IPS-18a (cell line): ENCODE measurements around the gene ENPEP.
"Not testable (repeated sequence)": the region's sequence is repeated elsewhere in the genome, so short reads cannot be mapped to it uniquely, and the experiment has no call there.

ENCODE experiments used
- H3K27ac ChIP-seq: one replicate; pipeline ENCODE4 v1.5.1; 2013; ENCODE audit warnings: low read length
- H3K27me3 ChIP-seq: one replicate; pipeline ENCODE4 v1.6.1; 2013; ENCODE audit warnings: mild to moderate bottlenecking, low read length; ENCODE audit not compliant: control insufficient read depth, insufficient read depth
- H3K36me3 ChIP-seq: one replicate; pipeline ENCODE4 v1.6.1; 2013; ENCODE audit warnings: low read depth, low read length; ENCODE audit not compliant: control insufficient read depth
- H3K4me1 ChIP-seq: one replicate; pipeline ENCODE4 v1.6.1; 2013; ENCODE audit warnings: low read depth, low read length; ENCODE audit not compliant: control insufficient read depth
- H3K4me3 ChIP-seq: one replicate; pipeline ENCODE4 v1.5.1; 2013; ENCODE audit warnings: low read length
- H3K9ac ChIP-seq: one replicate; pipeline ENCODE4 v1.6.1; 2013; ENCODE audit warnings: mild to moderate bottlenecking, low read length, moderate library complexity
- H3K9me3 ChIP-seq: one replicate; pipeline ENCODE4 v1.6.1; 2013; ENCODE audit warnings: low read depth, low read length; ENCODE audit not compliant: control insufficient read depth

The ENPEP gene

DNA sequence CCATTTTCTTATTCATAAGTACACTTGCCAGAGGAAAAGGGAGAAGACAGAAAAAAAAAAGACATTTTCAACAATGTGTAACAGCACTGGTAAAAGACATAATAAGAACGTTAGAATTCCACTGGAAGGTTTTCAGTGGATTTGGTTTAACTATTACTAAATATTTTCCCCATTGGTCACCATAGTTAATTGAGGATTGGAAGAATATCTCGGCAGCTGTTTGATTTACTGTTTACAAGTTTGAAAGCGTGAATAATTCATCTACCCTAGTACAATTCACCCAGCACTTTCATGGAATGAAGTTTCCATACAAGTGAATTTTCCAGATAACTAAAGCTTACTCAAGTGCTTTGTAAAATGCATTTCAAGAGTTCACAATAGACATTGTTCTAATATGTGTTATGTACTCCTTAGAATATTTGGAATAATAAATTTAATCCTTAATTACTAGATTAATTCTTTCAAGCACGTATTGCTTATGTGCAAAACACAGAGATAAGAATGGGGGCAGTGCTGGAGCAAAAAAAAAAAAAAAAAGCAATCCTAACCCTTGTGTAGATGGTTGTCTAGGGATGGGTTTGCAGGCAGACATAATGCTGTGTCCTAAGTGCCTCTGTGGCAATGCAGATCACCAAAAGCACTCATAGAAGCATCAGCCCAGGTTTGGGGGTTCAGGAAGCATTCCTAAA lies 57.1 kb downstream of the ENPEP start:
- Histone ChIP-seq H3K27me3 (no peaks in the 10 kb centered on the region), H3K9ac (no peak overlapping the region), H3K4me1 (no peaks in the 10 kb centered on the region), H3K9me3 (no peaks in the 10 kb centered on the region), H3K4me3 (no peak overlapping the region), H3K27ac (no peak overlapping the region), H3K36me3 (no peaks in the 10 kb centered on the region)

GRCh38 chr4:110533590-110533910 lies 57.6 kb downstream of the ENPEP start:
- no peak overlapping the region for H3K4me3 ChIP-seq
- no peak overlapping the region for H3K27ac ChIP-seq
- no peaks in the 10 kb centered on the region for H3K4me1 ChIP-seq

DNA sequence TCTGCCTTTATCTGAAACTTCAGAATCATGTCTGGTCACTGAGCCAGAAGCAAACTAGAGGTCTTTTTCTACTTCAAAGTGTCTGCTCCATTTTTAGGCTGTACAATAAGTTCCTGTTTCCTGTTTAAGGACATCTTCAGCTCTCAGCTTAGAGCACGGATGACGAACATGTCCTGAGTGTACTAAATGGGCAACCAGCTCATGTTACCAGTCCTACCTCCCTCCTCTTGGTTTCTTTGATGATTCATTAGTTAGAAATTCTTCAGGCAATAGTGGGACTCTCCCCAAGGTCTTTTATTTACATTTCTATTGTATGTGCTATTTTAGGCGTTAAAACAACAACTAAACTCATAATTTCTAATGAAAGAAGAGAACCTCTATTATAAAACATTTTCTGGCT lies 58.0 kb downstream of the ENPEP start:
- H3K9me3 ChIP-seq, result no peaks in the 10 kb centered on the region
- no peaks in the 10 kb centered on the region for H3K36me3 ChIP-seq
- no peak overlapping the region for H3K9ac ChIP-seq
- H3K27me3 ChIP-seq, result no peaks in the 10 kb centered on the region
- H3K4me1 ChIP-seq, result no peaks in the 10 kb centered on the region
- no peak overlapping the region for H3K4me3 ChIP-seq
- no peak overlapping the region for H3K27ac ChIP-seq

More at GRCh38 chr4:110533590-110533910, 57.6 kb downstream of the ENPEP start:
- no peak overlapping the region for H3K9ac ChIP-seq
- H3K27me3 ChIP-seq, result no peaks in the 10 kb centered on the region
- H3K9me3 ChIP-seq, result no peaks in the 10 kb centered on the region
- no peaks in the 10 kb centered on the region for H3K36me3 ChIP-seq

DNA sequence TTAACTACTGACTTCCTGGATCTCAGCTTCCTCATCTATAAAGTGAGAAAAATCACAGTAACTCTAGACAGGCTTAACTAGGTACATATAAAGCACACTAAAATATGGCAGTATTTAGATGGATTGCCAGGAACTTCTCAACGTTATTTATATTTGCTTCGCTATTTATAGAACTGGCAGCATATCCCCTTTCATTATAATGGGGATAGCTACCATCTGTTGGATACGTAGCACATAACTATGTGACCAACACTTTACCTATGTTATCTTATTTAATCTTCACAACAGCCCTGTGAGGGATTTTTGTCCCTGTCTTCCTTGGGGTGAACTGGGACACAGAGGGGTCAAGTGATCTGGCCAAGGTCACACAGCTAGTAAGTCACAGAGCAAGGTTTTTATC lies 64.6 kb downstream of the ENPEP start:
- Histone ChIP-seq H3K27ac (no peak overlapping the region), H3K27me3 (no peaks in the 10 kb centered on the region), H3K36me3 (no peaks in the 10 kb centered on the region), H3K4me3 (no peak overlapping the region), H3K9me3 (no peaks in the 10 kb centered on the region), H3K9ac (no peak overlapping the region), H3K4me1 (no peaks in the 10 kb centered on the region)

DNA sequence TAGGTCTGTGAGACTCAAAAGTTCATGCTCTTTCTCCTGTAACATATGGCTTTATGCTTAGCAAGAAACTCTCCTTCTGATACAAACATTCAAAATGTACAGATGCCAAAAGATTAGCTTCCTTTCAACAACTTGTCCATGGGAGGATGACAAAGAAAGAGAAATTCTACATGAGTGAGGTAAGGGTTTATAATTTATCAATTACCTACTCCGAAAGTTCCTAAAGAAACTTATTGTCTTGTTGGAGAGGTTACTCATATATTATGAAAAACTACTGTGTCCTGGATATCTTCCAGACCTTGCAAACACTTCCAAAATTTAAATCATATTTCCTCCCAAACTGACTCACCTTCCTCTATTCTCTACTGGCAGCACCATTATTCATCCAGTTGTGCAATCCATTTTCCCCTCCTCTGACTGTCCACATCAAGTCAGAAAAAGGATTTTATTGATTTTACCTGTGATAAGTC lies 65.1 kb downstream of the ENPEP start:
- H3K9ac ChIP-seq, result no peak overlapping the region
- H3K27ac ChIP-seq, result no peak overlapping the region
- no peak overlapping the region for H3K4me3 ChIP-seq
- no peaks in the 10 kb centered on the region for H3K27me3 ChIP-seq
- no peaks in the 10 kb centered on the region for H3K9me3 ChIP-seq
- no peaks in the 10 kb centered on the region for H3K36me3 ChIP-seq
- no peaks in the 10 kb centered on the region for H3K4me1 ChIP-seq

GRCh38 chr4:110543577-110543976 lies 67.6 kb downstream of the ENPEP start:
- Histone ChIP-seq H3K27ac (no peak overlapping the region), H3K27me3 (no peaks in the 10 kb centered on the region), H3K36me3 (no peaks in the 10 kb centered on the region), H3K9me3 (no peaks in the 10 kb centered on the region), H3K4me1 (no peaks in the 10 kb centered on the region), H3K9ac (no peak overlapping the region), H3K4me3 (no peak overlapping the region)

- H3K9me3 ChIP-seq, result no peaks in the 10 kb centered on the region
- H3K4me1 ChIP-seq, result no peaks in the 10 kb centered on the region
- no peak overlapping the region for H3K9ac ChIP-seq
- no peaks in the 10 kb centered on the region for H3K27me3 ChIP-seq
- H3K27ac ChIP-seq, result no peak overlapping the region
- no peak overlapping the region for H3K4me3 ChIP-seq
- H3K36me3 ChIP-seq, result no peaks in the 10 kb centered on the region
Observed at GRCh38 chr4:110544594-110544993, 68.6 kb downstream of the ENPEP start.

- Histone ChIP-seq H3K4me1 (no peaks in the 10 kb centered on the region), H3K9ac (no peak overlapping the region), H3K4me3 (no peak overlapping the region), H3K27me3 (no peaks in the 10 kb centered on the region), H3K9me3 (no peaks in the 10 kb centered on the region), H3K36me3 (no peaks in the 10 kb centered on the region), H3K27ac (no peak overlapping the region)
Observed at GRCh38 chr4:110550260-110550659, 74.3 kb downstream of the ENPEP start.

DNA sequence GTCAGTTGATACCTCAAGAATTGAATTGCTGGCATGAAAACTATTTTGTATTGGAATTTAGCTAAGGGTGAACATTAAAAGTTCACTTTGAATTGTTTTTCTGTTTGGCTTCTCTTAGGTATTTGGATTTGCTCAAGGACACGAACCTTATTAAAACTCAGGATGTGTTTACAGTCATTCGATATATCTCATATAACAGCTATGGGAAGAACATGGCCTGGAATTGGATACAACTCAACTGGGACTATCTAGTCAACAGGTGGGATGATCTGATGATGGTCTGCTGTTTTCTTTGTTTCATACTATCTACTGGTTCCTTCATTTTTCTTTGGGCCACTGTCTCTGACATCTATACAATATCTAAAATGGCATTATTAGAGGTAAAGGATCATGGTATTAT lies 77.2 kb downstream of the ENPEP start:
- Histone ChIP-seq H3K36me3 (no peaks in the 10 kb centered on the region), H3K9me3 (no peaks in the 10 kb centered on the region), H3K9ac (no peak overlapping the region), H3K4me3 (no peak overlapping the region), H3K27ac (no peak overlapping the region), H3K4me1 (no peaks in the 10 kb centered on the region), H3K27me3 (no peaks in the 10 kb centered on the region)

- Histone ChIP-seq H3K4me3 (no peak overlapping the region), H3K4me1 (peaks cover 4% of the 10 kb centered on the region), H3K27me3 (no peaks in the 10 kb centered on the region), H3K27ac (no peak overlapping the region), H3K36me3 (no peaks in the 10 kb centered on the region), H3K9ac (no peak overlapping the region), H3K9me3 (no peaks in the 10 kb centered on the region)
Observed at GRCh38 chr4:110567214-110567613, 91.3 kb downstream of the ENPEP start.

DNA sequence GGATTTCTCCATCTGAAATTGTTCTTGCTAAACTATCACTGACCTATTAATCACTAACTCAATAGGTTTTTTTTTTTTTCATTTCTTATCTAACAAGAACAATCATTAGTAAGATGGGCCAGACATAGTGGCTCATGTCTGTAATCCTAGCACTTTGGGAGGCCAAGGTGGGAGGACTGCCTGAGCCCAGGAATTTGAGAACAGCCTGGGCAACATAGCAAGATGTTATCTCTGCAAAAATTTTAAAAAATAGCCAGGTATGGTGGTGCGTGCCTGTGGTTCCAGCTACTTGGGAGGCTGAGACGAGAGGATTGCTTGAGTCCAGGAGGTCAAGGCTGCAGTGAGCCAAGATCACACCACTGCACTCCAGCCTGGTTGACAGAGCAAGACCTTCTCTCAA lies 100.7 kb downstream of the ENPEP start:
- H3K4me3 ChIP-seq, H3K27me3 ChIP-seq, H3K4me1 ChIP-seq, H3K27ac ChIP-seq, H3K9me3 ChIP-seq, H3K9ac ChIP-seq, H3K36me3 ChIP-seq: not testable (repeated sequence)

- Histone ChIP-seq H3K27ac (no peak overlapping the region), H3K36me3 (no peaks in the 10 kb centered on the region), H3K4me3 (no peak overlapping the region), H3K9ac (no peak overlapping the region), H3K9me3 (no peaks in the 10 kb centered on the region), H3K4me1 (no peaks in the 10 kb centered on the region), H3K27me3 (no peaks in the 10 kb centered on the region)
Observed at GRCh38 chr4:110586131-110586850, 110.3 kb downstream of the ENPEP start.
